HG02970 (cell line): ENCODE measurements around the gene MARK4.
"Not testable (repeated sequence)": the region's sequence is repeated elsewhere in the genome, so short reads cannot be mapped to it uniquely, and the experiment has no call there.

Experiments
- ATAC-seq: cut with Tn5 transposase; IDR thresholded peaks from one replicate; pipeline ENCODE4 v1.9.1; 2021; ENCODE audit warnings: mild to moderate bottlenecking, moderate library complexity, moderate number of reproducible peaks; ENCODE audit not compliant: unreplicated experiment, low FRiP score

MARK4 gene

GRCh38 chr19:45331411-45331810 lies 80.3 kb downstream of the MARK4 start:
- ATAC-seq, result no peak

DNA sequence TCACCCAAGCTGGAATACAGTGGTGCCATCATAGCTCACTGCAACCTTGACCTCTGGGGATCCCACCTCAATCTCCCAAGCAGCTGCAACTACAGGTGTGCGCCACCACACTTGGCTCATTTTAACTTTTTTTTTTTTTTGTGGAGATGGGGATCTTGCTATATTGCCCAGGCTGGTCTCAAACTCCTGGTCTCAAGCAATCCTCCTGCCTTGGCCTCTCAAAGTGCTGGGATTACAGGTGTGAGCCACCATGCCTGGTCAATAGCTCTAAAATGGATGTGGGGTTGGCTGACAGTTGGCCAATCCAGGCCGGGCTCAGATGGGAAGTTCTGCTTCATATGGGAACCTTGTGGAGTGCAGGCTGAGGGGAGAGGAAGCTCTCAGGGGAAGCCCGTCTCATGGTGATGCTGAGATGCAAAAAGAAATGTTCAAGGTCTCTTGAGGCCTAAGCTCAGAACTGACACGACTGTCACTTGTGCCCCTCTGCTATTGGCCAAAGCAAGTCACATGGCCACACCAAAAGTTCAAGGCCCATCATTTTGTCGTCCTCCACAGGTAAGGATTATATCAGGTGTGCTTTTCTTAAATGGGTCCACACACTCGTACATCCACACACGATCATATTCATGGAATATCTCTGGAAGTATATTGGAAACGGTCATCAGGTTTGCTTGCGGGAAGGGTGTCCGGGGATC lies 82.7 kb downstream of the MARK4 start:
- ATAC-seq, result no peak

GRCh38 chr19:45334881-45335280 lies 83.8 kb downstream of the MARK4 start:
- not testable (repeated sequence) for ATAC-seq

DNA sequence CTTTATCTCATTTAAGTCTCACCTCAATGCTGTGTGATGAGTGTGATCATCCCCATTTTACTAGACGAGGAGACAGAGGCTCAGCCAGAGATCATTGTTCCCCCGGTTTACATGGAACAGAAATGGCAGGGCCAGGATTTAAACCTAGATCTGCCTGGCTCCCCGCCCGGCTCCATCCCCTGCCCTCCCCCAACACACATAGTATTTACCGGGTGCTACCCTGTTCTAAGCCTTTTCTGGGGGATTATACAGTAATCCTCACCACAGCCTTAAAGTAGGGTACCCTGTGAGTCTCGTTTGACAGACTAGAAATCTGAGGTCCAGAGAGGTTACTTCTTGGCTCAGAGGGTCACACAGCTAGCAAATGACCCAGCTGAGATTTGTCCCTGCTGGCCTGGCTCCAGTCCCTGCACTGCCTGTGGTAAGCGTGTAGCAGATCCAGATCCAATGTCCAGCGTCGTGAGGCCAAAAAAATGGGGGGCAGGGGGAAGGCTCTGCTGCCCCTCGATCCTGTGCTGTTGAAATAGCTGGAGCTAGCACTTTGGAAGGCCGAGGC lies 85.7 kb downstream of the MARK4 start:
- ATAC-seq, result no peak

GRCh38 chr19:45339629-45340028 lies 88.6 kb downstream of the MARK4 start:
- ATAC-seq, result no peak

DNA sequence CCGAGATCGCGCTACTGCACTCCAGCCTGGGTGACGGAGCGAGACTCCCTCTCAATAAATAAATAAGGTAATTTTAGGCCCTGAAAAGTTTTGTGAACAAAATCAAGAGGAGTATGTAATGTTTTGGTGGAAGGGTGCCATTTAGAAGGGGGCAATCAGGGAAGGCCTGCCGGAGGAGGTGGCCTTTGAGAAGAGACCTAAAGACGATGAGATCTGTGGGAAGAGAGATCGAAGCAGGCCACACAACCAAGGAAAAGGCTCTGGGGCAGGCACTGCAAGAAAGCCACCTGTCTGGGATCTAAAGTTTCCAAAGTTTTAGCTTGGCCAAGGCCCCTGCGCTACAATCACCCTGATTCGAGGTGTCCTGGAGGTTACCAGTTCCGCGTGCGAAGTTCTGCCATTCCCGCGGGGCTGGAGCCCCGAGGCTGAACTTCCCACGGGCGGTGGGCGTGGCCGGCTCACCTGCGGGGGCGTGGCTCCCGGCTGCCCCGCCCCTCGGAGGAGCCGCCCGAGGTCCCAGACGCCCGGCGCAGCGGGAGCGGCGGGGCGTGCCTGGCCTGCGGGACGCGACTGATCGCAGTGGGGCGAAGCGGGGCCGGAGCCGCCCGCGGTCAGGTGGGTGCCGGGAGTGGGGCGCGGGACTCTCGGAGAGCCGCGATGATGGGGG lies 89.3 kb downstream of the MARK4 start, which contains the start of gene KLC3:
Gene KLC3, plus strand, starts transcription at position 519 of the 667 bp plus-strand sequence. CDS start 4,792 bp downstream, outside the sequence.
- ATAC-seq, result no peak

- no peak for ATAC-seq
Observed at GRCh38 chr19:45340899-45341453, 89.9 kb downstream of the MARK4 start.

DNA sequence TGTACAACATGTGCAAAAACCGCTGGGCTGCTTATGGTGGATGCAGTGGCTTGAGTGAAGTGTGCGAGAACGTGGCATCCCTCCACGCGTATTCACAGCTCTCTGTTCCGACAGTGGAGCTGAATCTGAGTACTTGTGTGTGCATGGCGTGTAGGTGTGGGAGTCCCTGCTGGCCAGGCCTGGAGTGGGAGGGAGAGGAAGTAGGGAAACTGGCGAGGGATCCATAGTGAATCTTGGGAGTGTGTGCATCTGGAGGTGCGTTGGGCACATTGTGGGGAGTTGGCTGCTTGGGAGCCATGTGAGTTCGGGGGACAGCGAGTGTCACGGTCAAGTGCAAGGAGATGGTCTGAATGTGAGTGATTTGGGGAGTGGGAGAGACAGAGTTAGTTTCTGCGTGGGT lies 91.8 kb downstream of the MARK4 start:
- no peak for ATAC-seq

- ATAC-seq, result no peak
Observed at GRCh38 chr19:45344621-45345505, 93.8 kb downstream of the MARK4 start.

DNA sequence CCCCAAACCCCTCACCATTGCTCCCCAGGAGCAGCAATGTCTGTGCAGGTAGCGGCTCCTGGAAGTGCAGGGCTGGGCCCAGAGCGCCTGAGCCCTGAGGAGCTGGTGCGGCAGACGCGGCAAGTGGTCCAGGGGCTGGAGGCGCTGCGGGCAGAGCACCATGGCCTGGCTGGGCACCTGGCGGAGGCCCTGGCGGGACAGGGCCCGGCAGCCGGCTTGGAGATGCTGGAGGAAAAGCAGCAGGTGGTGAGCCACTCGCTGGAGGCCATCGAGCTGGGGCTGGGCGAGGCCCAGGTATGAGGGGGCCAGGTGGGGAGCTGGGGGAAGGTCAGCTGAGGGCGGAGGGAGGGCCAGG lies 94.4 kb downstream of the MARK4 start:
- no peak for ATAC-seq

DNA sequence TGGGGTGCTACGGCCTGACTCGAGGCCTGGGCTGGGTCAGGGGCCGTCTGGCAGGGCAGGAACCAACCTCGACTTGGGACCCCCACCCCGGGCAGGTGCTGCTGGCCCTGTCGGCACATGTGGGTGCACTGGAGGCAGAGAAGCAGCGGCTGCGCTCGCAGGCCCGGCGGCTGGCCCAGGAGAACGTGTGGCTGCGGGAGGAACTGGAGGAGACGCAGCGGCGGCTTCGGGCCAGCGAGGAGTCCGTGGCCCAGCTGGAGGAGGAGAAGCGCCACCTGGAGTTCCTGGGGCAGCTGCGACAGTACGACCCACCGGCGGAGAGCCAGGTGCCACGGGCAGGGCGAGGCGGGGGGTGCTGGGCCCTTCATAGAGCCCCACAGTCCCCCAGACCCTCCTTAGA lies 95.4 kb downstream of the MARK4 start:
- no peak for ATAC-seq

DNA sequence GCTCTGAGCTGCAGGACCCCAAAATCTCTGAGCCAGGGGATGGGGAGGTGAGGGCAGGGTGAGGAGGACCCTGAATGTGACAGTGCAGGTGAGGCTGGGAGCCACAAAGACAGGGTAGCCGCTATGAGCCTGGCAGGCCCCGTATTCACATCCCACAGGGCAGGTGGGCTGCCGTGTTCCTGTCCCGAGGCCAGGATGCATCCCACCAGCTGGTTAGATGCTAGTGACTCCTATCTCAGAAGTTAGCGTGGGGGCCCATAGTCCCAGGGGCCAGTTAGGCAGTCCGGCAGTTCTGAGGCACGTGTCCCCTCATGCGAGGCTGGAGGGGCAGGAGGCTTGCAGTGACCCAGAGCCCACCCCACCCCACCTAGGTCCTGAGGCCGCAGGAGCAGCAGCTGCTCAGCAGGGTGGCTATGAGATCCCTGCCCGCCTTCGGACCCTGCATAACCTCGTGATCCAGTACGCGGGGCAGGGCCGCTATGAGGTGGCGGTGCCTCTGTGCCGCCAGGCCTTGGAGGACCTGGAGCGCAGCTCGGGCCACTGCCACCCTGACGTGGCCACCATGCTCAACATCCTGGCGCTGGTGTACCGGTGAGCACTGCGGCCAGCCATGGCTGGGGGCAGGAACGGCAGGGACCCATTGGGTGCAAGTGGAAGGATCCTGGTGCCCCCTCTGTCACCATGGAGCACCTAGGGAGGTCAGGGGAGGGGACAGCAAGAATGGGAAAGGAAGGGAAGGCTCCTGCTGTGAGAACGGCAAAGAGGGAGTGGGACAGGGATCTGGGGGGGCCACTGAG lies 96.7 kb downstream of the MARK4 start:
- ATAC-seq, result no peak

DNA sequence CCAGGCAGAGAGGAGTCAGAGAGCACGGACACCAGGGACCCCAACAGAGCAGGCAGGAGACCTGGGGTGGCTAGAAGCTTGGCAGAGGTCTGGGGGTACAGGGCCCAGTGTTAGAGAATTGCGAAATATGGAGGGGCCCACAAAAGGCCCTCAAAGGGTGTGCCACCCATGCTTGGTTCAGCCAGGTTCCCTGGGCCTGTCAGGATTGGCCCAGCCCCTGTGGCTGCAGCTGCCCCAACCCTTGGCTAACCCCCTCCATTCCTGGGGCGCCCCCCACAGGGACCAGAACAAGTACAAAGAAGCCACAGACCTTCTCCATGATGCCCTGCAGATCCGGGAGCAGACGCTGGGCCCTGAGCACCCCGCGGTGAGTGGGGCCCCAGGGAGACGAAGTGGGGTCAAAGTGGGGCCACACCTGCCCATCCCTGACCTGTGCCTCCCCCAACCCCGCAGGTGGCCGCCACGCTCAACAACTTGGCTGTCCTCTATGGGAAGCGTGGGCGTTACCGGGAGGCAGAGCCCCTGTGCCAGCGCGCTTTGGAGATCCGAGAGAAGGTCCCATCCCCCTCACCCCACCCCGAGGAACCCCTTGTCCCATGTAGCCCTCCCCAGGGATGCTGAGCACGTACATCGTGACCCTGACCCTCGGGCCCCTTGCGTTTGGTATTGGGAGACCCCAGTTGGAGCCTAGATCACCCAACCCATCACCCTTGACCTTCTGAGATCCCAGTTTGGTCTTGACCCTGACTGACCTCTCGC lies 97.5 kb downstream of the MARK4 start:
- no peak for ATAC-seq

GRCh38 chr19:45349126-45349415 lies 98.0 kb downstream of the MARK4 start:
- no peak for ATAC-seq

GRCh38 chr19:45349430-45349941 lies 98.4 kb downstream of the MARK4 start:
- ATAC-seq, result no peak

GRCh38 chr19:45350477-45351058 lies 99.5 kb downstream of the MARK4 start:
- ATAC-seq, result no peak

DNA sequence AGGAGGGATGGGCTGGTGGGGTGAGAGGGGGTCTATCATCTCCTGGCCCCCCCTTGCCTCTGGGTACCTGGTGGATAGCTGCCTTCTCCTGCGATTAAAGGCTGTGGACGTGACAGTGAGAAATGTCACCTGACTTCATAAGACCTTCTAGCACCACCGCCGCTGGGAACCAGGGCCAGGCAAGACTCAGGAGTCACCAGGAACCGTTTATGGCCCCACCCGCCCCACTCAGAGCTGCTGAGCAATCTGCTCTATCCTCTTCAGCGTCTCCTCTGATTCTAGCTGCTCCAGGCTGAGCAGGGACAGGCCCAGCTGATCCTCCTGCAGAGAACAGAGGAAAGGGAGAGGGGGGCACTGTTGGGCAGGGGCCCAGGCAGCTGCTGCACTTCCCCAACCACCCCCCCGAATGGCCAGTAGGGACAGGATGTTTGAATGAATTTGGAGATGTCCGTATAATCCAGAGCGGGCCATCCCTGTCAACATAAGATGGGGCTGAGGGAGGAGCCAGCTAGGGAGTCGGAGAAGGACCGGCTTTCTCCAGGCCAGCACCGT lies 100.4 kb downstream of the MARK4 start:
- no peak for ATAC-seq

DNA sequence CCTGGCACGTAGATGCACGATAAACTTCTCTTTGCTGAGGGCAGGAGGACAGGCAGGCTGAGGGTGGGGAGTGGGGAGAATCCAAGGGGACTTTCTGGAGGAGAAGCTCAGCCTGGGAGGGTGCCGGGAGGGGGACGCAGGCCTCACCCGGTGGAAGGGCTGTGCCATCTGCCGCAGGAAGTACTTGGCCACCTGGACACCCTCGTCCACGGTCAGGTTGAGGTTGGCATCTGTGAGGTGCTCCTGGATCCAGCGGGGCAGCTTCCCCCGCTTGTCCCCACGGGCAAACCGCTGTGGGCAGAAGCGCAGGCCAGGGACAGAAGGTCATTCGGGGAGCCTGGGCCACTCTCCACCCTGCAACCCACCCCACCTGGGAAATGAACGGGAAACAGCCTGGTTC lies 101.0 kb downstream of the MARK4 start:
- ATAC-seq, result no peak
